Measurements from ENCODE around the gene NEMF. TPM values are rescaled to one million over a fixed set of nuclear protein-coding genes. Genes with fewer than 3 reads are reported as not detected.

Gene NEMF
- total RNA-seq, 1 experiment from 2014 or later: 67.6 TPM

GRCh38 chr14:49893309-49894213 lies 41.0 kb upstream of the NEMF start:
- peaks cover 36% of the 10 kb centered on the region for H3K4me1 ChIP-seq (replicated peaks; ENCODE audit: insufficient read depth)
- H3K4me3 ChIP-seq: peak overlapping the region; percentile 99
- H4K20me1 ChIP-seq (ENCODE audit: insufficient read depth): peaks cover 28% of the 10 kb centered on the region
- TF ChIP-seq CTCF (conservative IDR thresholded peaks at IDR 0.05): no peak
- TF ChIP-seq EZH2 (IDR thresholded peaks at IDR 0.05; ENCODE audit: low read depth): no peak
- H3F3A ChIP-seq (ENCODE audit: insufficient read depth, low read depth): peaks cover 20% of the 10 kb centered on the region; the same call in 1 of the 2 replicates
- POLR2A ChIA-PET (ENCODE audit: unreplicated experiment): interaction anchor here (1.5 kb wide), 1 partner anchor 25 kb away, joined by 11 read pairs; no protein-coding TSS in a partner anchor
- H3K36me3 ChIP-seq (ENCODE audit: low read depth): peaks cover 27% of the 10 kb centered on the region
- CTCF ChIA-PET: no interaction called here
- peak overlapping the region; percentile 96 for H3K27ac ChIP-seq
- DNase-seq: peak in 1 of 2 experiments; percentile 51
- intact Hi-C loops (cut with micrococcal nuclease; ENCODE audit: unreplicated experiment): loop anchor here (1.0 kb wide), 2 partner anchors 108 to 169 kb away; no protein-coding TSS in a partner anchor
- H2AFZ ChIP-seq: no peak overlapping the region
- no peaks in the 10 kb centered on the region for H3K27me3 ChIP-seq (ENCODE audit: insufficient read depth, low read depth)
- peaks cover 63% of the 10 kb centered on the region for H3K79me2 ChIP-seq (ENCODE audit: low read depth)
- H3K9me3 ChIP-seq (ENCODE audit: insufficient read depth, low read depth): no peaks in the 10 kb centered on the region
- H3K9me2 ChIP-seq (ENCODE audit: insufficient read depth): no peaks in the 10 kb centered on the region
- H3K4me2 ChIP-seq: peak overlapping the region; percentile 97
- TSS peak; percentile 66 for BruUV-seq (replicated peaks)

- Histone ChIP-seq H3F3A (ENCODE audit: insufficient read depth, low read depth) (peaks cover 12% of the 10 kb centered on the region; the same call in 1 of the 2 replicates), H3K4me2 (peak within 1 kb of the TSS; percentile 97), H2AFZ (peak within 1 kb of the TSS; percentile 83), H3K27ac (peak within 1 kb of the TSS; percentile 96), H4K20me1 (ENCODE audit: insufficient read depth) (peaks cover 28% of the 10 kb centered on the region), H3K9me2 (ENCODE audit: insufficient read depth) (no peaks in the 10 kb centered on the region), H3K4me3 (peak within 1 kb of the TSS; percentile 99), H3K4me1 (replicated peaks; ENCODE audit: insufficient read depth) (peaks cover 28% of the 10 kb centered on the region), H3K79me2 (ENCODE audit: low read depth) (peaks cover 55% of the 10 kb centered on the region), H3K27me3 (ENCODE audit: insufficient read depth, low read depth) (no peaks in the 10 kb centered on the region), H3K9me3 (ENCODE audit: insufficient read depth, low read depth) (no peaks in the 10 kb centered on the region), H3K36me3 (ENCODE audit: low read depth) (peaks cover 27% of the 10 kb centered on the region)
- ChIA-PET CTCF (interaction anchor here (0.6 to 1.4 kb wide), 2 partner anchors 27 to 30 kb away, joined by 3 to 15 read pairs; no protein-coding TSS in a partner anchor), POLR2A (ENCODE audit: unreplicated experiment) (interaction anchor here (0.6 to 1.5 kb wide), 5 partner anchors 24 to 223 kb away, joined by 3 to 19 read pairs (median 10); no protein-coding TSS in a partner anchor)
- BruUV-seq (replicated peaks): no TSS peak
- intact Hi-C loops (cut with micrococcal nuclease; ENCODE audit: unreplicated experiment): loop anchor here (1.0 kb wide), 5 partner anchors 24 to 170 kb away; no protein-coding TSS in a partner anchor
- peak; percentile 87 to 97 for DNase-seq
- TF ChIP-seq CTCF (conservative IDR thresholded peaks at IDR 0.05) (no peak; the same call in 1 of the 2 replicates), EZH2 (IDR thresholded peaks at IDR 0.05; ENCODE audit: low read depth) (no peak)
Observed at GRCh38 chr14:49892636-49893308, 40.2 kb upstream of the NEMF start, which contains the start of gene ARF6. Gene ARF6 (plus strand): TSS chr14:49893082. CDS start chr14:49893737, 655 bp downstream.

GRCh38 chr14:49892301-49892635 lies 39.7 kb upstream of the NEMF start:
- TF ChIP-seq EZH2 (IDR thresholded peaks at IDR 0.05; ENCODE audit: low read depth) (no peak), CTCF (conservative IDR thresholded peaks at IDR 0.05) (no peak)
- peaks cover 27% of the 10 kb centered on the region for H3K36me3 ChIP-seq (ENCODE audit: low read depth)
- no peaks in the 10 kb centered on the region for H3K9me3 ChIP-seq (ENCODE audit: insufficient read depth, low read depth)
- DNase-seq: no peak
- H3K9me2 ChIP-seq (ENCODE audit: insufficient read depth): no peaks in the 10 kb centered on the region
- peaks cover 7% of the 10 kb centered on the region; the same call in 1 of the 2 replicates for H3F3A ChIP-seq (ENCODE audit: insufficient read depth, low read depth)
- ChIA-PET POLR2A (ENCODE audit: unreplicated experiment) (interaction anchor here (0.5 to 1.5 kb wide), 8 partner anchors 24 to 224 kb away, joined by 3 to 19 read pairs (median 6); no protein-coding TSS in a partner anchor), CTCF (interaction anchor here (0.6 to 1.4 kb wide), 2 partner anchors 27 to 30 kb away, joined by 3 to 15 read pairs; no protein-coding TSS in a partner anchor)
- TSS peak; percentile 81 for BruUV-seq (replicated peaks)
- peak overlapping the region; percentile 99 for H3K4me3 ChIP-seq
- H3K4me2 ChIP-seq: peak overlapping the region; percentile 97
- peaks cover 28% of the 10 kb centered on the region for H4K20me1 ChIP-seq (ENCODE audit: insufficient read depth)
- H3K27me3 ChIP-seq (ENCODE audit: insufficient read depth, low read depth): no peaks in the 10 kb centered on the region
- intact Hi-C loops (cut with micrococcal nuclease; ENCODE audit: unreplicated experiment): loop anchor here (1.0 kb wide), 3 partner anchors 24 to 80 kb away; no protein-coding TSS in a partner anchor
- peaks cover 23% of the 10 kb centered on the region for H3K4me1 ChIP-seq (replicated peaks; ENCODE audit: insufficient read depth)
- H2AFZ ChIP-seq: peak overlapping the region; percentile 83
- peak overlapping the region; percentile 96 for H3K27ac ChIP-seq
- peaks cover 50% of the 10 kb centered on the region for H3K79me2 ChIP-seq (ENCODE audit: low read depth)
